ENCODE data around the gene ADPGK.
"Not testable (repeated sequence)": the region's sequence is repeated elsewhere in the genome, so short reads cannot be mapped to it uniquely, and the experiment has no call there.

ADPGK gene

DNA sequence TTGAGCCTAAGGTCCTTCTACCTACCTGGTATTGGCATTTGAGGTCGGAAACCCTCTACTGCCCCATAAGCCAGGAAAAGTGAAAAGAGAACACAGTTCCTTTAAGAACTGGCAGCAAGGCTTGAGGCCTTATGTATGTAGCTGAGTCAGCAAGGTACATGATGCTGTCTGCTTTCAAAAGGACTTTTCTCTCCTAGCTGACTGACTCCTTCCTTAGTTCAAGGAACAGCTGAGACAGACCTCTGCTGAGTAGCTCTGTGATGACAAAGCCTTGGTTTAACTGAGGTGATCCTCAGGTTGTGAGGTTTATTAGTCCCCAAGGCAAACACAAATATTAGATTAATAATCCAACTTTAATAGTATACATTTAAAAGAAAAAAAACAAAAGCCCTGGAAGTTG is 45.8 kb downstream of the ADPGK start:
- no peak for DNase-seq

DNA sequence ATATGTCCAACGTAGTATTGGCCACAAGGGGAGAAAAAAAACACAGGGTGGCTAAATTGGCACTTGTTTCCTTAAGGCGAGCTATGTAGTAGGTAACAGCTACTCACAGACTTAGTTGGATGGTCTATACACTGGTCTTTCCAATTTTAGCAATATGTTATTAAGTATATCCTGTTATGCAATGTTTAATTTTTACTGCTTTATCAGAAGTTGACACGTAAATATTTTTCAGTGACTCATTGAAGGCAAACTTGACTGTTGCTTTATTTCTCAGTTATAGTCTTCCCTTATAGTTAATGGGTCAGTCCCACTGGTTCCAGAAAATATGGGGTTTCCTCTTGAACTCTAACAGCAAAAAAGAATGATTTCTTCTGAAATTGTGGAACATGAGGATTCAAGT is 46.5 kb downstream of the ADPGK start:
- no peak for DNase-seq

DNA sequence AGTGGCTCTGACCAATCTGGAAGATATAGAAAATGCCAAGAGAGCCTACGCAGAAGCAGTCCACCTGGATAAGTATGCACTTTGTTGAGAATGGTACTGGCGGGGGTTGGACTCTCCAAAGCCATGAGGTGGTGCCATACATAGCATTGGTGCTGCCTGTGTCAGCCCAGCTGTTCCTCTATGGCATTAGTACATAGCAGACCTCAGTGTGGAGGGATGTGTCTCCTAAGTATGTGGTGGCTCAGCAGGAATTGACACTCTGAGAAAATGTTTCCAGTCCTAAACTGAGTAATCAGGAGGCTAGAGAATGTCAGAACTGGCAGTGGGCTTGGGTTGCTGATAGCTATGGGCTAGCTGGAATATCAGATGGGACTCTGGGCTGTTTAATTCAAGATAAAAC is 48.4 kb downstream of the ADPGK start:
- no peak for DNase-seq

DNA sequence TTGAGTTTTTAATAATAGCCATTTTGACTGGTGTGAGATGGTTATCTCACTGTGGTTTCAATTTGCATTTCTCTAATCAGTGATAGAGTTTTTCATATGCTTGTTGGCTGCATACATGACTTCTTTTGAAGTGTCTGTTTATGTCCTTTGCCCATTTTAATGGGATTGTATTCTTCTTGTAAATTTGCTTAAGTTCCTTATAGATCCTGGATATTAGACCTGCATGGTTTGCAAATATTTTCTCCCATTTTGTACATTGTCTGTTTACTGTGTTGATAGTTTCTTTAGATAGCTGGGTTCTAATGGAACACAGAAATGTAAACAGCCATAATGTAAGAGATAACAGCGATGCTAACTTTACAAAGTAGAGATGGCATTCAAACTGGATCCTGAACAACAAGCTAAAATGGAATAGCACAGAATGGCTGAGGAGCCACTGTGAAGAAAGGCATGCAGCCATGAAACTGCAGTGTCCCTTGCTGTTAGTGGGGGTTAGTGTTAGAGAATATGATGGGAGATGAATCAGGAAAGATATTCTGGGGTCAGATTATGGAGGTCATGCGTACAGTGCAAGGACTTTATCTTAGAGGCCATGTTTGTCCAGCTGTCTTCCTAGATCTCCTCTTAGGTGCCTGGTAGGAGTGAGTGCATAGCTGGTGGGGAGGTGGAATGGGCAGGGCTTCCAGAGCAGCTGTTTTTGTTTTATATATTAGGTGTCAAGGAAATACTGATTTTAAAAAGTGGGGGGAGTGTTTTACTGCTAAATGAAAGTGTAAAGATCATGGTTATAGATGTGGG is 49.4 kb downstream of the ADPGK start:
- no peak for DNase-seq

DNA sequence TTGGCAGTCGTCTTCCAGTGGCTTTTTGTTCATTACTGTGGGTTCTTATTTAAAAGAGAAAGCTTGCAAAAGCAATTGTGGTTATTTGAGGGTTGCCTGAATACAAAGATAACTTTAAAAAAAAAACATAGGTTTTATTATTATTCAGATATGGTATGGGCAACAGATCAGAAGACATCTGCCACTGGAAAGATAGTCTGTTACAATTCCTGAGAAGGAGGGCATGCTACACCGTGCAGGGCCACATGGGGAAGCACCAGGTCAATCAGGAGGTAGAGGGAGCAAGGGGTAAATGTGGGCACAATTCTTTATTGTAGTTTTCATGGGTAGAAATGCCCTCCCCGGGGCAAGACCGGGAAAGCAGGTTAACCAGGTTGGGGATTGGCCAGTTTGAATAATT is 51.0 kb downstream of the ADPGK start:
- no peak for DNase-seq

DNA sequence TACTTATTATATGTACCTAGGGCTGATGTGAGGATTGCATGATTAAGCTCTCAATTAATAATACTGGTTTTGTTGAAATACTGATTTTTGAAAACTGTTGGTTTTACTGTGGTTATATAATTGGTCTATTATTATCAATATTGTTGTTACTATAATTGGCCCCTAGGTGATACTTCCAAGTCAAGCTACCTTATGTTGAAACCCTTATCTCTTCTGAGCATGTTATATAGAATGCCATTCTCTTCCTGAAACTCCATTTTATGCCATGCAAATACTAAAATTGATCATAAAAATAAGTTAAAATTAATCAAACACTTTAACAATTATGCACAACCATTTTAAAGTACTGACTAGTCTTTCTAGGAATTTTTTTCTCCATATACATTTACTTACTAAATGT is 51.5 kb downstream of the ADPGK start:
- no peak for DNase-seq

DNA sequence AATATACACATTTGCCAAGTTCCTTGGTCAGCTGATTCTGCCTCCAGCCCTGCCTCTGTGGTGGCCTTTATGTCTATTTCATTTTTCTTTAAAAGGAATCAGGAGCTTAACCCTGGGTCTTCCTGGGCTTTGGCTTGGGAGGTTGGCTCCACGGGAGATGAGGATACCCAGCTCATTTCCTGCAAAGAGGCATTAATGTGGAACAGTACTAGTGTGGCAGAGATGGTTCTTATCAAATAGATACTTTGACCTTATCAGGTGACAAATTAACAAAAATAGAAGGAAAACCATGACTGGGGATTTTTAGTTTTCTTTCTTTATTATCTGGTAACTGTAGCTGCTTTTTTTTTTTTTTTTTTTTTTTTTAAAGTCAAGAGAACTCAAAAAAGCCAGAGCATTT is 54.7 kb downstream of the ADPGK start:
- no peak for DNase-seq

DNA sequence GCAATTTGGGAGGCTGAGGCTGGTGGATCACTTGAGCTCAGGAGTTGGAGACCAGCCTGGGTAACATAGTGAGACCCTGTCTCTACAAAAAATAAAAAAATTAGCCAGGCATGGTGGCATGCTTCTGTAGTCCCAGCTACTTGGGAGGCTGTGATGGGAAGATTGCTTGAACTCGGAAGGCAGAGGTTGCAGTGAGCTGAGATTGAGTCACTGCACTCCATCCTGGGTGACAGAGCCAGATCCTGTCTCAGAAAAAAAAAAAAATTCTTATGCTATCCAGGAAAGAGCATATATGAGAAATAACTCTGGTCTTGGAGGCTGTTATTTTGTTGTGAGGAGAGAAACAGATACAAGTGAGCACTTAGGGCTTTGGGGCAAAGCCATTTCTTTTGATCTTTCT is 55.3 kb downstream of the ADPGK start:
- DNase-seq, result not testable (repeated sequence)

DNA sequence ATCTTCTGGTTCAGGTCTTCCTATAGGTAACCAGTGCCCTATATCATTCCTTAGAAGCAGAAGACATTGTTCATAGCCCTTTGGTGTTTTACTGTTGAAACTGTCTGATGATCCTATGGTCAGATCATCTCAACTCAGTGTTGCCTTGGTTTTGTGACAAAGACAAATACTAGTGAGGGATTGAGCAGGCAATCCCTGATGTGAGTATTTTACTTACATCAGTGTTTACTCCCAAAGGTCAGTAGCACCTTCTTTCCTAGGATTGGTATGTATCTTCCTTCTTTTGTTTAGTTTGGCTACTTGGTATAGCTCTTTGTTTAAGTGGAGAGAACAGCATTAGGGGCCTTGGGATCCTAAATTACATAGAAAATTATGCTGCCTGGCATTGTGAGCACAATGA is 56.4 kb downstream of the ADPGK start:
- no peak for DNase-seq

DNA sequence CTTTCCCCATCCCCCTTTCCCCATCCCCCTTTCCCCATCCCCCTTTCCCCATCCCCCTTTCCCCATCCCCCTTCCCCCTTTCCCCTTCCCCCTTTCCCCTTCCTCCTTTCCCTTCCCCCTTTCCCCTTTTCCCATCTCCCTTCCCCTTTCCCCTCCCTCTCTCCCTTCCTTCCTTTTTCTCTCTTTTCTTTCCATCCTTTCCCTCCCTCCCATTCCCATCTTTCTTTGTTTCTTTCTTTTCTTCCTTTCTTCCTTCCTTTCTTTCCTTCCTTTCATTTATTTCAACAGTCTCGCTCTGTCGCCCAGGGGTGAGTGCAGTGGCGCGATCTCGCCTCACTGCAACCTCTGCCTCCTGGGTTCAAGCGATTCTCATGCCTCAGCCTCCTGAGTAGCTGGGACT is 57.7 kb downstream of the ADPGK start:
- not testable (repeated sequence) for DNase-seq

DNA sequence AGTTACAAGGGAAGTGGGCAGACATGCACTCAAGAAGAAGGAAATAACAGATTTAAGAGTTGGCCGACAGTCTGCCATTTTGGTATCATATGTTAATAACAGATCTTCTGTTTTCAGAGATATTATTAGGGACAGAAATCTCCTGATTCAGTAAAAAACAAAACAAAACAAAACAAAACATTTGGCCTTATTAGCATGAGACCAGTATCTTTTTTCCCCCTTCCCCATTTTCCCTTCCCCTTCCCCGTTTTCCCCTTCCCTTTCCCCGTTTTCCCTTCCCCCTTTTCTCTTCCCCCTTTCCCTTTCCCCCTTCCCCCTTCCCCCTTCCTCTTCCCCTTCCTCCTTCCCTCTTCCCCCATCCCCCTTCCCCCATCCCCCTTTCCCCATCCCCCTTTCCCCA is 58.1 kb downstream of the ADPGK start:
- DNase-seq, result no peak

DNA sequence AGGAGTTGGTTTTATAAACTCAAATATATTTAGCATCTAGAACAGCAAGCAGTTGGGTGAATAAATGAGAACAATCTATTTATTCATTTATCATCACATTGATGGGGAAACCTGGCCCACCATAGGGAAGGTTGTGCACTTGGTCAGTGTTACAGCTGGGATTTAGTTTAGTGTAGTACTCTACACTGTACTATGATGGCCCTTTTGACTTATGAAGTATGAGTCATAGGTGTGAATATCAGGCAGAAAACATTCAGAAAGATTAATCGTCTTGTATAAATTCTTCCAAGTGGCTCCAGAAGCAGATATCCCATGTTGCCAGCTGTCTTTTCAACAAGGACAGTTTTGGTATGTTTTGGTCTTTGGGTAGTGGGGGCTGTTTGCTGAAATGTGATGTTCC is 59.5 kb downstream of the ADPGK start:
- no peak for DNase-seq

DNA sequence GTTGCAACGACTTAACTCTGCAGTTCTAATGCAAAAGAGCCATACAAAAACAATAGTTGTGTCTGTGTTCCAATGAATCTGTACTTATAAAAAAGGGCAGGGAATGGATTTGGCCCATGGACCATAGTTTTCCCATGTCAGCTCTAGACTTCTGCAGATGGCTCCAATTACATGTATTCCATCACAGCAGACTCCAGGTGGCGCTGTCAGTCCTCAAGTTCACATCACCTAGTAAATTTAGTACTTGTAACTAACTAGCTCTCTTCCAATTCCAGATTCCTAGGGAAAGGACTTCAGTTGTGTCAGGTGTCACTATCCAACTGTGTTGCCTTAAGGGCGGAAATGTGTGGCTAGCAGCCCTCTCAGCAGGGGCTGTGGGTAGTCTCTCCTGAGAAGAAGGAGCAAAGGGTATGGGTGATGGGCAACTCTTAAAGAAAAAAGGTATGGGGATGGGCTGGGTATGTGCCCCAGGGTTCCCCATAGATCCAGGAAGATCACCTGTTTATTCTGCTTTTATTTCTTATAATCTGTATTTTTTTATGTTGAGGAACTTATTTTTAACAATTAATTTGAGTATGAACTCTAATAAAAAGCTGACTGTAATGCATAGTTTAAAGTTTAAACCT is 61.4 kb downstream of the ADPGK start:
- peak; percentile 63 to 64 for DNase-seq

DNA sequence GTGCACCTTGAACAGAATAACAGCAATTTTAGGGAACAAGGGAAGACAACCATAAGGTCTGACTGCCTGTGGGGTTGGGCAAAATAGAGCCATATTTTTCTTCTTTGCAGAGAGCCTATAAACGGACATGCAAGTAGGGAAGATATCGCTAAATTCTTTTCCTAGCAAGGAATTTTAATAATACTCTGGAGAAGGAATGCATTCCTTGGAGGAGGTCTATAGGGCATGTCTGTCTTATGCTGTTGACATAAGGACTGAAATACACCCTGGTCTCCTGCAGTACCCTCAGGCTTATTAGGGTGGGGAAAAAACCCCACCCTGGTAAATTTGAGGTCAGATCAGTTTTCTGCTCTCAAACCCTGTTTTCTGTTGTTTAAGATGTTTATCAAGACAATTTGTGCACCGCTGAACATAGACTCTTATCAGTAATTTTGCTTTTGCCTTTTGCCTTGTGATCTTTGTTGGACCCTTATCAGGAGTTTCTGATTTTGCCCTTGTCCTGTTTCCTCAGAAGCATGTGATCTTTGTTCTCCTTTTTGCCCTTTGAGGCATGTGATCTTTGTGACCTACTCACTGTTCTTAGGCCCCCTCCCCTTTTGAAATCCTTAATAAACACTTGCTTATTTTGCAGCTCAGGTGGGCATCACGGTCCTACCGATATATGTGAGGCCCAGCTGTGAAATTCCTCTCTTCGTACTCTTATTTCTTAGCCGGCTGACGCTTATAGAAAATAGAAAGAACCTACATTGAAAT is 74.8 kb downstream of the ADPGK start:
- DNase-seq, result not testable (repeated sequence)

DNA sequence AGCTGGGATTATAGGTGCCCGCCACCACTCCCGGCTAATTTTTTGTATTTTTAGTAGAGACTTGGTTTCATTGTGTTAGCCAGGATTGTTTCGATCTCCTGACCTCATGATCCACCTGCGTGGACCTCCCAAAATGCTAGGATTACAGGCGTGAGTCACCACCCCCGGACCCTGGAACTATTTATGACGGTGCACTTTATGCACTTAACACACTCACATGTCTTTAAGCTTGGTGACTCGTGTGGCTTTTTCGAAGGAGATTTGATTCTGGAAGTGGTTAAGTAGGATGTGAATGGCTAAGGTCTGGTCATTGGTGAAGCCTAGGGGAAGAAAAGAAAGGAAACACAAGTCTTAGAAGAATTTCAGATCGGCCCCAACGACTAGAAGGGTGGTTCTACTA is 77.3 kb downstream of the ADPGK start:
- DNase-seq, result no peak
